ENCODE data around the gene GGN. TPM values are rescaled to one million over a fixed set of nuclear protein-coding genes. Genes with fewer than 3 reads are reported as not detected.
"Not testable (repeated sequence)": the region's sequence is repeated elsewhere in the genome, so short reads cannot be mapped to it uniquely, and the experiment has no call there.

Gene GGN
- total RNA-seq, 1 experiment from 2014 or later = 0.78 TPM

GRCh38 chr19:38339011-38339410 is 48.8 kb downstream of the GGN start:
- DNase-seq (ENCODE audit: low spot score); in situ Hi-C loops (cut with HindIII; ENCODE audit: low sequenced_read_pairs): not testable (repeated sequence)

- in situ Hi-C loops (cut with HindIII; ENCODE audit: low sequenced_read_pairs) = no loop called here
- no peak for DNase-seq (ENCODE audit: low spot score)
Observed at GRCh38 chr19:38337360-38337653, 50.5 kb downstream of the GGN start.

- DNase-seq (ENCODE audit: low spot score) = peak; percentile 95
- in situ Hi-C loops (cut with HindIII; ENCODE audit: low sequenced_read_pairs) = no loop called here
Observed at GRCh38 chr19:38336638-38337359, 51.0 kb downstream of the GGN start.

GRCh38 chr19:38335949-38336637 is 51.7 kb downstream of the GGN start:
- in situ Hi-C loops (cut with HindIII; ENCODE audit: low sequenced_read_pairs) = no loop called here
- peak; percentile 94 for DNase-seq (ENCODE audit: low spot score)

Other genes starting within 250 kb of the GGN start
- 1.9 and 7.0 TPM in 2 replicates for gene DPF1, start 163.8 kb downstream of the GGN start, total RNA-seq (2014; rRNA removed; shearing (Covaris generic))
- 31.7 and 68.9 TPM in 2 replicates for gene PPP1R14A, start 131.7 kb downstream of the GGN start, total RNA-seq (2014; rRNA removed; shearing (Covaris generic))
- 240 and 383 TPM in 2 replicates for gene SPINT2, start 123.5 kb downstream of the GGN start, total RNA-seq (2014; rRNA removed; shearing (Covaris generic))
- gene C19orf33, start 83.8 kb downstream of the GGN start, total RNA-seq (2014; rRNA removed; shearing (Covaris generic)) = not detected in 2 replicates
- 114 TPM in 2 replicates for gene YIF1B, start 72.1 kb downstream of the GGN start, total RNA-seq (2014; rRNA removed; shearing (Covaris generic))
- gene KCNK6, start 68.2 kb downstream of the GGN start, total RNA-seq (2014; rRNA removed; shearing (Covaris generic)) = 1.2 and 1.4 TPM in 2 replicates
- 0.88 and 6.9 TPM in 2 replicates for gene CATSPERG, start 52.2 kb downstream of the GGN start, total RNA-seq (2014; rRNA removed; shearing (Covaris generic))
- 518 and 528 TPM in 2 replicates for gene PSMD8, start 13.5 kb downstream of the GGN start, total RNA-seq (2014; rRNA removed; shearing (Covaris generic))
- 2.0 and 6.8 TPM in 2 replicates for gene SPRED3, start 663 bp upstream of the GGN start, total RNA-seq (2014; rRNA removed; shearing (Covaris generic))
- 15.9 and 23.5 TPM in 2 replicates for gene FAM98C, start 15.1 kb upstream of the GGN start, total RNA-seq (2014; rRNA removed; shearing (Covaris generic))
- not detected in 2 replicates for gene RASGRP4, start 38.2 kb upstream of the GGN start, total RNA-seq (2014; rRNA removed; shearing (Covaris generic))
- 0.27 and 0.31 TPM in 2 replicates for gene RYR1, start 45.7 kb upstream of the GGN start, total RNA-seq (2014; rRNA removed; shearing (Covaris generic))
- gene MAP4K1, start 229.9 kb upstream of the GGN start, total RNA-seq (2014; rRNA removed; shearing (Covaris generic)) = 0.62 TPM in 1 of 2 replicates, not detected in the other
- gene EIF3K, start 231.2 kb upstream of the GGN start, total RNA-seq (2014; rRNA removed; shearing (Covaris generic)) = 451 and 515 TPM in 2 replicates

All from G401 (cell line).